NCI-H2196 (cell line): ENCODE results near the gene MAPKAP1.

Experiments
- DNase-seq: peaks from one replicate; lab custom pipeline; 2025; ENCODE audit not compliant: unreplicated experiment; lab: John Stamatoyannopoulos, UW

Gene MAPKAP1

GRCh38 chr9:125679597-125680189 lies 27.3 kb downstream of the MAPKAP1 start:
- no peak for DNase-seq

DNA sequence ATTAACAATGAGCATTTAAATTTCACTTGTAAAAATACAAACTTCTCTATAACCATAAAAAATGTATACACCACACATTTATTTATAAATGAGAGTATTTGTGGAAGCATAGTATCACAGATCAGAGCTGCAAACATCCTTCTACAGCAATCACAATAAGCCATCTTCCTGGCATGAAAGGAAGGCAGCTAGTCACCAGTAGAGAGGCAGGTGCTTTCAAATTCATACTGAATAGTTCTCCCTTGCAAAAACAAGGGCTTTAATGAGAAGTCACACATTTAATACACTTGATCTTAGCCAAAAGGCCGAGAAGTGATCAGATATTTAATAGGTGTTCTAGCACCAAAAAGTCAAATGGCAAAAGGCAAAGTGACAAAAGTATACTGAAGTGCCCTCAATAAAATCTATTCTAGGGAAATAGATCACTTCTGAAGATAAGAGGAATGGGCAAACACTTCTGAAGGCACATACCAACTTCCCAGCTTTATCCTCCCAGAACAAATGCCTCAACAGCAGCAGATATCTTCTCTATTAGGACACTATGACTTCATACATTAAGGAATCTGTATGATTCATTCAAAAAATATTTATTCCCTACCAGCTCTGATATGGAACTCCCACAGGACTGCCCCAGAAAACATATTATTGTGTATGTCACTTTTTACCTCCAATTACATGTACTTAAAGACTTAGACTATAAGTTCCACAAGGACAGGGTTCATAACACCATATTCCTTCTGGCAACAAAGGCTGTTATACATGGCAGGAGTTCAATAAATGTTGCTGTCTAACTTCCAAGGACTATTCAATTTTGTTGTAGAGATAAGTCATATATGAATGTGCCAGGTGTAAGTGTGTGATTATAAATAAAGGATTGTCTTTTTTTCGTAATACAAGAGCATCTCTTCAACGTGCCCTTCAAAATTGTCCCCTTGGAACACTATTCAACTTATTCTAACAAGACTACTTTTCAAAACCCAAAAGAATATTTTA lies 31.7 kb downstream of the MAPKAP1 start:
- peak; percentile 9 for DNase-seq

DNA sequence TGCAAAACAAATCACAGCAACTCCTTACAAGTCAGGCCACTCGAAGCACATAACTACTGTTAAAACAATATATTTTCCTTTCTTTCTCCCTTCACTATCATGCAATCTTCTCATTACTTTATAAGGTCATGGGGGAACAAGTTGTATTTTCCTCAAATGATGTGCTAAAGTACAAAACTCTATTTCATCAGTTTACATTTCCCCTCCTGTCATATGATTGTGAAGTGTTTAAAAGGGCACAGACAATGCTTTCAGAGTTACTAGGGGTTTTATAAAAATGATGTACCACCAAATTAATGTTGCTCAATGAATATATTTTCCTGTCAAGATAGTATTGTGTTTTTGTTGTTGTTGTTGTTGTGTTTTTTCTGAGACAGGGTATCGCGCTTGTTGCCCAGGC lies 34.1 kb downstream of the MAPKAP1 start:
- no peak for DNase-seq

GRCh38 chr9:125663127-125663526 lies 43.9 kb downstream of the MAPKAP1 start:
- no peak for DNase-seq

GRCh38 chr9:125660557-125660956 lies 46.5 kb downstream of the MAPKAP1 start:
- DNase-seq: no peak

GRCh38 chr9:125659954-125660353 lies 47.1 kb downstream of the MAPKAP1 start:
- no peak for DNase-seq

DNA sequence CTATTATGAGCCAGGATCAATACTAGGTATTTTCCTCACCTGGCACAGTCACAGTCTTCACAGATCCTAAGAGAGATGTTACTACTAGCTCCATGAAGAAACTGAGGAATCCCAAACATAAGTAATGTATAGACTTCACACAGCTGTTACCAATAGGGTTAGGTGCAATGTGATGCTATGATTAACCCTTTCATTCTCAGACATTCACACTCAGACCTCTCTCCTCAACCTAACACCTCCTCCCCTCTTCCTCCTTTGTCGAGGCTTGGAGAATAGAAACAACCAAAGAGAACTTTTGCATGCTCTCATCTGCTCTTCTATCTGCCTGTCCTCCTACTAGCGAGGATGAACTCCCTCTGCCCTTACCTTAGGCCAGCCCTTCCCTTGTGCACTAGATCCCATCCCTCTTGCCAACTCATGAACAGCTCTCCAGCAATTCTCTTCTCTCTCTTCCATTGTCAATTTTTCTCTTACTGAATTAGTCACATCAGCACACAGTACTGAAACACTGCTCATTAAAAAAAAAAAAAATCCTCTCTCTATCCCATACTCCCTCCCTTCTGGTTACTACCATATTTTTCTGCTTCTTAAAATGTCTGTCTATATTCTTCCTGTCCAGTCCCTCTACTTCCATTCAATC lies 47.7 kb downstream of the MAPKAP1 start:
- no peak for DNase-seq

GRCh38 chr9:125656560-125656959 lies 50.4 kb downstream of the MAPKAP1 start:
- DNase-seq: no peak

- DNase-seq: no peak
Observed at GRCh38 chr9:125655691-125656410, 51.2 kb downstream of the MAPKAP1 start.

DNA sequence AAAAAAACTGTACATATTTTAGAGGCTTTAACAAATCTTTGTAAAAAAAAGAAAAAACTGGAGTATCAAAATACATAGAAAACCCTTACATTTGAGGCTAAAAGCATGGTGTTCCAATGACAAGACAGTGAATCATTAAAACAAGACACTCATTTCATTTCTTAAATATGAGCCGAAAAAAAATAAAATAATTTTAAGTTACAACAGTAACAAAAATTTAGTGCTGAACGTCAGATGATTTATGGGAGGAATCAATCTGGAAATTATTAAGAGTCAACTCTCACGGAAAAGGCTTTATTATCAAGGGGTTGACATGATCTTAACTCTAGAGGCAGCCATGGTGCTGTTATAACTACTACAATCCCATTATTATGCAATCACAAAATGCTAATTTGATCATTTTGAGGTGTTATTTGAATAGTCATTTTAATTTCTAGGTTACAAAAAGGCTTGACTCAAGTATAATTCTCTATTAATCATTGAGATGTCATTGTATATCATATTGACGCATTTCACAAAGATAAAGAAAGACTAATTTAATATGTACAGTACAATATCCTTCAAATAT lies 51.9 kb downstream of the MAPKAP1 start:
- no peak for DNase-seq

DNA sequence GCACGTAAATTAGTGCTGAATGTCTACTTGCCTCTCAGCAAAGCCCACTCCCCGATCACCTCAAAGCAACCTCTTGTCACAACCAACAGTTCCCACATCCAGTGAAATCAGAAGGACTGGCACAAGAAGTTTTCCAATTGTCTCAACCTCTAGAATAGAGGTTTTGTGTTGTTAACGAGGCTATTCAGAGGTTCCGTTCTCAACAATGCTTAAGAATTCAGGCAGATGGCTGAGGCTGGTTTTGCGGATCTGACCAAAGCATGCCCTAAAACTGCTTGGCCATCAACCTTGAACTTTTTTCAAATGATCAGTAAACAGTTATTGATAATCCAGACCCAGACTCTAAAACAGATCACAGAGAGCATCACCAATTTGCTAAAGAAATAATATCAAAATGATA lies 52.9 kb downstream of the MAPKAP1 start:
- no peak for DNase-seq

DNA sequence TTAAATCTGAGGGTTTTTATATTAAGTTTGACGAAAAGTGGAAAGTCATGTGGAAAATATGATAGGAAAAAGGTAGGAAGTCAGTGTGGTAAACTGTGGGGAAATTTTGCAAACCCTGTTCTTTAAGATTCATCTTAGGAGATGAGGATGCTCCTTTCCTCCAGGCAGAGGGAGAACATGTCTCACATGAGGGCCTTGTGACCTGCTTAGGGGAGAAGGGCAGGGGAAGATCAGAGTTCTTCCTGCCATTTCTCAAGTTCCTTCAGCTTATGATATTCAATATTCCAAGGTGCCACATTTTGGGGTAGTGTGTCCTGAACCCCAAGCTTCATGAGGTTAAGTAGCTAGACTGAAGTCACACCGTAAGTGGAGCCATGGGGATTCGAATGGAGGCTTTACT lies 53.7 kb downstream of the MAPKAP1 start:
- DNase-seq: no peak

- no peak for DNase-seq
Observed at GRCh38 chr9:125652759-125653158, 54.2 kb downstream of the MAPKAP1 start.

DNA sequence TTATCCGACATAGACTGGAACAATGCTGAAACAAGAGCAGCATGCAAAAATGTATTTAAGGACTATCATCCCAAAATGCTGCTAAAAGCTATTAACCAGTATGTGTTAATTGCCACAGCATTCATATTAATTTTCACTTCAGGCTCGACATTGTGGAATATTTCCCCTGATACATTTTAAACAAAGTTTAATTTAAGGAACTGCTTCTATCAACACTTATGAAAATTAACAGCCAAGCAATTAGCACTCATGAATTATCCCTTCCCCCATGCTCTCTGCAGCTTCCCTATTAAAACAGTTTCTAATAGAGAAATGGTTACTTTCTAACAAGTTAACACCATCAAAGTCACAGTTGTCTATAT lies 54.8 kb downstream of the MAPKAP1 start:
- DNase-seq: no peak

- no peak for DNase-seq
Observed at GRCh38 chr9:125651576-125652232, 55.3 kb downstream of the MAPKAP1 start.

GRCh38 chr9:125650271-125650737 lies 56.7 kb downstream of the MAPKAP1 start:
- DNase-seq: no peak

DNA sequence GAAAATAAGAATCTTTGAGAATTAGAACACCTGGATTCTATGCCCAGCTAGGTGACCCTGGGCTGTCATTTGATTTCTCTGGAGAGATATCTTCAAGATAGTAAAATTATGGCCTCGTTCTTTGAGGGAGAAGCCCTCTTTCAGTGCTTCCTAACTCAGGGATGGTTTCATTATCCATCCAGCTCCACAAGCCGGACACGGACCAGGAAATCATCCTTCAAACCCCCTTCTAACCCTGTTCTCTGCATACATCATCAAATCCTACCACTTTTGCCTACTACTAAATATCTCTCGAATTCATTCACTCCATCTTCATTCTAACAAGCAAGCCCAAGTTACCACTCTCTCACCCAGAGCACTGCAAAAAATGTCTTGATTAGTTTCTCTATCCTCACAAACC lies 57.2 kb downstream of the MAPKAP1 start:
- no peak for DNase-seq

GRCh38 chr9:125649315-125649714 lies 57.7 kb downstream of the MAPKAP1 start:
- DNase-seq: no peak

DNA sequence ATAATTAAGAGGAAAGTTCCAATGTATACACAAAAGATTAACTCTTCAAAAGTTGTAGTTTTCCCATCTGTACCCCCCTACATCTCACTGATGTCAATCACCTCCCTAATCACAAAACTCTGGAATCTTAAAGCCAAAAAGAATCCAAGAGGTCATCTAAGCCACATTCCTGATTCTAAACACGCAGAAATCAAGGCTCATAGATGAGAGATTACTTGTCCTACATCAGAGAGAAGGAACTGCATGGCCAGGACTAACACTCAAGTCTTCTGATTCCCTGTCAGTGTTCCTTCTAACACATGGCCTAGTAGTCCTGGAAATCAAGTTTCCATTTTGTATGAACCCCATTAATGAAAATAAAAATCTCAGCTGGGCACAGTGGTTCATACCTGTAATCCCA lies 58.7 kb downstream of the MAPKAP1 start:
- DNase-seq: no peak

- no peak for DNase-seq
Observed at GRCh38 chr9:125646621-125647100, 60.3 kb downstream of the MAPKAP1 start.
